HepG2 (cell line): ENCODE data around the gene LCAT. TPM values are rescaled to one million over a fixed set of nuclear protein-coding genes. Genes with fewer than 3 reads are reported as not detected.
A peak's percentile ranks its signal among the peaks of the same experiment; 100 is the strongest.

ENCODE experiments used
- EHMT2 ChIP-seq: fragments of 200-600 bp; sonication (generic); IDR thresholded peaks from 2 replicates; pipeline ENCODE4 v1.7.0; 2017; ENCODE audit warnings: antibody characterized with exemption, low read depth, low read length, borderline replicate concordance
- FIP1L1 ChIP-seq: fragments of 200-400 bp; formaldehyde crosslinking; IDR thresholded peaks from 2 replicates; pipeline ENCODE4 v1.6.1; 2018; ENCODE audit warnings: low read depth, mild to moderate bottlenecking, low read length, moderate library complexity, borderline replicate concordance; ENCODE audit not compliant: insufficient read depth
- FLYWCH1 ChIP-seq: sonication (generic); formaldehyde crosslinking; IDR thresholded peaks from 2 replicates; pipeline ENCODE4 v1.8.1; 2023; ENCODE audit warnings: mild to moderate bottlenecking, missing genetic modification reagents
- GATAD2A ChIP-seq: IDR thresholded peaks from 2 replicates; pipeline ENCODE4 v1.6.1; 2016
- HCFC1 ChIP-seq: fragments of 150-350 bp; IDR thresholded peaks from 2 replicates; pipeline ENCODE4 v1.6.1; 2014; ENCODE audit warnings: low read depth, low read length
- HES4 ChIP-seq: sonication (generic); formaldehyde crosslinking; IDR thresholded peaks from 2 replicates; pipeline ENCODE4 v1.9.0; 2021; ENCODE audit warnings: mild to moderate bottlenecking, missing genetic modification reagents, borderline replicate concordance
- HOXA3 ChIP-seq: sonication (generic); formaldehyde crosslinking; IDR thresholded peaks from 2 replicates; pipeline ENCODE4 v1.5.0; 2020; ENCODE audit warnings: missing genetic modification reagents
- IRF2 ChIP-seq: IDR thresholded peaks from 2 replicates; pipeline ENCODE4 v1.6.1; 2018; ENCODE audit warnings: missing genetic modification reagents, missing compliant biosample characterization
- JUN ChIP-seq: sonication (generic); formaldehyde crosslinking; IDR thresholded peaks from 2 replicates; pipeline ENCODE4 v1.4.0; 2020; ENCODE audit warnings: mild to moderate bottlenecking, missing genetic modification reagents
- MIXL1 ChIP-seq: IDR thresholded peaks from 2 replicates; pipeline ENCODE4 v1.6.1; 2016
- SALL1 ChIP-seq: sonication (generic); formaldehyde crosslinking; IDR thresholded peaks from 2 replicates; pipeline ENCODE4 v1.8.0; 2022; ENCODE audit warnings: mild to moderate bottlenecking, missing genetic modification reagents
- SAP130 ChIP-seq: IDR thresholded peaks from 2 replicates; pipeline ENCODE4 v1.6.1; 2016; ENCODE audit warnings: low read depth
- SRY ChIP-seq: sonication (generic); formaldehyde crosslinking; IDR thresholded peaks from 2 replicates; pipeline ENCODE4 v1.8.0; 2022; ENCODE audit warnings: mild to moderate bottlenecking, missing genetic modification reagents
- STAG1 ChIP-seq: sonication (generic); formaldehyde crosslinking; IDR thresholded peaks from 2 replicates; pipeline ENCODE4 v1.4.0; 2020; ENCODE audit warnings: missing genetic modification reagents
- TBL1XR1 ChIP-seq: fragments of 150-350 bp; IDR thresholded peaks from 2 replicates; pipeline ENCODE4 v1.6.1; 2014; ENCODE audit warnings: borderline replicate concordance, low read length; ENCODE audit not compliant: partially characterized antibody
- TGIF2 ChIP-seq: IDR thresholded peaks from 2 replicates; pipeline ENCODE4 v1.6.1; 2016; ENCODE audit warnings: control low read depth, missing compliant biosample characterization
- THAP11 ChIP-seq: IDR thresholded peaks from 2 replicates; pipeline ENCODE4 v1.6.1; 2016; ENCODE audit warnings: missing biosample characterization, missing genetic modification reagents
- TOPORS ChIP-seq: sonication (generic); formaldehyde crosslinking; IDR thresholded peaks from 2 replicates; pipeline ENCODE4 v1.8.0; 2023; ENCODE audit warnings: mild to moderate bottlenecking, missing genetic modification reagents
- ZBTB20 ChIP-seq: sonication (generic); formaldehyde crosslinking; IDR thresholded peaks from 2 replicates; pipeline ENCODE4 v1.8.1; 2023; ENCODE audit warnings: missing genetic modification reagents, low read depth, mild to moderate bottlenecking, borderline replicate concordance
- ZMAT3 ChIP-seq: sonication (generic); formaldehyde crosslinking; conservative IDR thresholded peaks from 2 replicates; pipeline ENCODE4 v1.7.0; 2021; ENCODE audit warnings: missing genetic modification reagents
- ZMYM4 ChIP-seq: sonication (generic); formaldehyde crosslinking; IDR thresholded peaks from 2 replicates; pipeline ENCODE4 v1.8.1; 2023; ENCODE audit warnings: mild to moderate bottlenecking, missing genetic modification reagents
- ZNF124 ChIP-seq: sonication (generic); formaldehyde crosslinking; IDR thresholded peaks from 2 replicates; pipeline ENCODE4 v1.4.0; 2020; ENCODE audit warnings: missing genetic modification reagents
- ZNF260 ChIP-seq: sonication (generic); formaldehyde crosslinking; IDR thresholded peaks from 2 replicates; pipeline ENCODE4 v1.4.0; 2020; ENCODE audit warnings: missing genetic modification reagents, low read depth, mild to moderate bottlenecking, borderline replicate concordance
- ZNF3 ChIP-seq: IDR thresholded peaks from 2 replicates; pipeline ENCODE4 v1.7.0; 2017; ENCODE audit warnings: inconsistent platforms
- ZNF317 ChIP-seq: sonication (generic); formaldehyde crosslinking; IDR thresholded peaks from 2 replicates; pipeline ENCODE4 v1.5.0; 2020; ENCODE audit warnings: mild to moderate bottlenecking, missing genetic modification reagents
- ZNF703 ChIP-seq: sonication (generic); formaldehyde crosslinking; IDR thresholded peaks from 2 replicates; pipeline ENCODE4 v1.5.1; 2020; ENCODE audit warnings: missing genetic modification reagents, mild to moderate bottlenecking, moderate library complexity, borderline replicate concordance
- ZNF720 ChIP-seq: sonication (generic); formaldehyde crosslinking; IDR thresholded peaks from 2 replicates; pipeline ENCODE4 v1.4.0; 2020; ENCODE audit warnings: missing genetic modification reagents
- ZNF790 ChIP-seq: sonication (generic); formaldehyde crosslinking; IDR thresholded peaks from 2 replicates; pipeline ENCODE4 v1.8.0; 2022; ENCODE audit warnings: missing genetic modification reagents, mild to moderate bottlenecking, borderline replicate concordance
- polyA plus RNA-seq, 8 experiments: library from polyadenylated mRNA; depleted of rRNA in 3 of 8; stranded (reverse) in 7 of 8; unstranded in 1 of 8; fragments of >200 nt; fragmentation: Illumina TruSeq in 4 of 8; extraction: Trizol in 4 of 8; gene quantifications; 2 replicates each; pipeline versions ENCODE4 v1.2.1 to v1.2.3, GENCODE V29; 2011 to 2016; ENCODE audit warnings: low read depth in 4 of 8, missing spikeins in 1 of 8, mixed read lengths in 1 of 8; ENCODE audit not compliant: insufficient read depth in 1 of 8
- total RNA-seq, 5 experiments: library from RNA; depleted of rRNA; stranded (reverse); fragments of >200 nt; fragmentation: Illumina TruSeq; extraction: Trizol; gene quantifications; 2 replicates each; pipeline ENCODE4 v1.2.3, GENCODE V29; 2016; ENCODE audit warnings: low read depth in 1 of 5
- TF ChIP-seq, protein P1 (sequence below): sonication (generic); formaldehyde crosslinking; IDR thresholded peaks from 2 replicates; pipeline ENCODE4 v1.4.0; 2020; ENCODE audit warnings: mild to moderate bottlenecking, missing genetic modification reagents
- TF ChIP-seq, protein P2 (sequence below): IDR thresholded peaks from 2 replicates; pipeline ENCODE4 v1.6.1; 2016; ENCODE audit warnings: low read depth
- TF ChIP-seq, protein P3 (sequence below): IDR thresholded peaks from 2 replicates; pipeline ENCODE4 v1.6.1; 2016

Gene LCAT
- total and polyA plus RNA-seq, 2 of the 13 experiments (the other 11 are each of a cell fraction or from before 2014, with no cell fraction given): 36.1 to 38.9 TPM

DNA sequence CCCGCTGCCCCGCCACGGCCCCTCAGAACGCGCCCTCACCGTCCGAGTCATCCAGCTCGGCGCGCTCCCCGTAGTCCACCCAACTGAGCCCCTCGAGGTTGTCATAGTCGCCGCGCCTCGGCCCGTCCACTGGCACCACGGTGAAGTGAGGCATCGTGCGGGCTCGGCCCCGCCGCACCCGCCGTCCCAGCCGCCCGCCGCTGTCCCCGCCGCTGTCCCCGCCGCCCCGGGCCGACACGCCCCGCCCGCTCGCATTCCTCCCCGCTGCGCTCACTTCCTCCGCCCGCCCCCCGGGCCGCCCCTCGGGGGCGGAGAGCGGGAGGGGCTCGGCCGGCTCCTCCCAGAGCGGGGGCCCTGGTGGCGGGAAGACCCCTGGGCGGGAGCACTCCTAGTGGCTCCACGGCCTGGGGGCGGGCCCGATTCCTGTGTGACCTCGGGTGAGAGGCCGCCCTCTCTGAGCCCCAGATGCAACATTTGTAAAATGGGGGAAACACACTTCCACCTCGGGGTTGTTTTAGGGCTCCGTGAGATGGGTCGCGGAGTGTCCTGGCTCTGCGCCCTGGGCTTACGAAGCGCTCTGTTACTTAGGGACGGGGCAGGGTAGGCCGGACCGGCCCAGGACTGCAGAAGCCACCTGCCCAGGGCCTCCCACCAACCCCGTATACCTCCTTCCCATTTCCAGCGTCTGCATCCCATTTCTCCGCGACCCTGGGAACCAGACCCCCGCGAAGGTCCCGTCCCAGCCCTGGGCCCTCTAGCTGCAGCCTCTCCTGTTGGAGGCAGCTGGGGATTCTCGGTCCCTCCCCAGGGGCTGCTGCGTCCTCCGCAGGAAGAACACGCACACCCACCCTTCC is 24.7 kb upstream of the LCAT start, which contains the start of gene SLC12A4 (continued):
- peak; percentile 58; the same call in 1 of the 2 replicates for TF ChIP-seq ZNF703 (CRISPR knock-in tag)
- TF ChIP-seq ZNF790 (CRISPR knock-in tag): no peak; the same call in 1 of the 2 replicates
- TF ChIP-seq SAP130 (CRISPR knock-in tag): peak; percentile 86
- no peak; the same call in 1 of the 2 replicates for TF ChIP-seq MIXL1 (CRISPR knock-in tag)
- peak; percentile 99 for TF ChIP-seq JUN (CRISPR knock-in tag)
- TF ChIP-seq ZNF260 (CRISPR knock-in tag): no peak
- TF ChIP-seq EHMT2: no peak
- TF ChIP-seq, protein P1, sequence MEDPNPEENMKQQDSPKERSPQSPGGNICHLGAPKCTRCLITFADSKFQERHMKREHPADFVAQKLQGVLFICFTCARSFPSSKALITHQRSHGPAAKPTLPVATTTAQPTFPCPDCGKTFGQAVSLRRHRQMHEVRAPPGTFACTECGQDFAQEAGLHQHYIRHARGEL: 0 out of 2 replicates have a peak, but pooled peaks have one; percentile 64
- peak; percentile 77 for TF ChIP-seq ZMAT3 (CRISPR knock-in tag)
- 0 out of 2 replicates have a peak, but pooled peaks have one; percentile 59 for TF ChIP-seq ZNF124 (CRISPR knock-in tag)
- no peak for TF ChIP-seq STAG1 (CRISPR knock-in tag)
- peak; percentile 28; the same call in 1 of the 2 replicates for TF ChIP-seq GATAD2A (CRISPR knock-in tag)
- TF ChIP-seq, protein P2, sequence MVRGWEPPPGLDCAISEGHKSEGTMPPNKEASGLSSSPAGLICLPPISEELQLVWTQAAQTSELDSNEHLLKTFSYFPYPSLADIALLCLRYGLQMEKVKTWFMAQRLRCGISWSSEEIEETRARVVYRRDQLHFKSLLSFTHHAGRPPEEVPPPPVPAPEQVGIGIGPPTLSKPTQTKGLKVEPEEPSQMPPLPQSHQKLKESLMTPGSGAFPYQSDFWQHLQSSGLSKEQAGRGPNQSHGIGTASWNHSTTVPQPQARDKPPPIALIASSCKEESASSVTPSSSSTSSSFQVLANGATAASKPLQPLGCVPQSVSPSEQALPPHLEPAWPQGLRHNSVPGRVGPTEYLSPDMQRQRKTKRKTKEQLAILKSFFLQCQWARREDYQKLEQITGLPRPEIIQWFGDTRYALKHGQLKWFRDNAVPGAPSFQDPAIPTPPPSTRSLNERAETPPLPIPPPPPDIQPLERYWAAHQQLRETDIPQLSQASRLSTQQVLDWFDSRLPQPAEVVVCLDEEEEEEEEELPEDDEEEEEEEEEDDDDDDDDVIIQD: 0 out of 2 replicates have a peak, but pooled peaks have one; percentile 22
- TF ChIP-seq TOPORS (CRISPR knock-in tag): peak; percentile 57; the same call in 1 of the 2 replicates
- TF ChIP-seq FIP1L1: peak; percentile 15; the same call in 1 of the 2 replicates
- TF ChIP-seq, protein P3, sequence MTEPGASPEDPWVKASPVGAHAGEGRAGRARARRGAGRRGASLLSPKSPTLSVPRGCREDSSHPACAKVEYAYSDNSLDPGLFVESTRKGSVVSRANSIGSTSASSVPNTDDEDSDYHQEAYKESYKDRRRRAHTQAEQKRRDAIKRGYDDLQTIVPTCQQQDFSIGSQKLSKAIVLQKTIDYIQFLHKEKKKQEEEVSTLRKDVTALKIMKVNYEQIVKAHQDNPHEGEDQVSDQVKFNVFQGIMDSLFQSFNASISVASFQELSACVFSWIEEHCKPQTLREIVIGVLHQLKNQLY (CRISPR knock-in tag): 0 out of 2 replicates have a peak, but pooled peaks have one; percentile 32
- peak; percentile 83; the same call in 1 of the 2 replicates for TF ChIP-seq IRF2 (CRISPR knock-in tag)
- no peak for TF ChIP-seq TBL1XR1
- TF ChIP-seq HCFC1: peak; percentile 5; the same call in 1 of the 2 replicates
- TF ChIP-seq TGIF2 (CRISPR knock-in tag): no peak
- TF ChIP-seq FLYWCH1 (CRISPR knock-in tag): no peak
- TF ChIP-seq HOXA3 (CRISPR knock-in tag): peak; percentile 64
- TF ChIP-seq ZBTB20: no peak
- TF ChIP-seq ZNF317 (CRISPR knock-in tag): peak; percentile 67; the same call in 1 of the 2 replicates
- no peak for TF ChIP-seq HES4 (CRISPR knock-in tag)
- TF ChIP-seq SRY (CRISPR knock-in tag): 0 out of 2 replicates have a peak, but pooled peaks have one; percentile 50
- TF ChIP-seq ZNF720 (CRISPR knock-in tag): no peak
- TF ChIP-seq SALL1 (CRISPR knock-in tag): peak; percentile 77
- TF ChIP-seq THAP11 (CRISPR knock-in tag): peak; percentile 78
- peak; percentile 65 for TF ChIP-seq ZMYM4 (CRISPR knock-in tag)
- TF ChIP-seq ZNF3: no peak; the same call in 1 of the 2 replicates
